Measurements from ENCODE around the gene GOLPH3.
"Not testable (repeated sequence)": the region's sequence is repeated elsewhere in the genome, so short reads cannot be mapped to it uniquely, and the experiment has no call there.

The GOLPH3 gene

GRCh38 chr5:32174011-32174870, at the start of gene GOLPH3:
GOLPH3 (minus strand) TSS chr5:32174319; CDS start chr5:32174034, 285 bp downstream.
- H3K4me3 ChIP-seq (ENCODE audit: low read depth, low read length): peak within 1 kb of the TSS; percentile 96
- TF ChIP-seq MYC (IDR thresholded peaks at IDR 0.05; ENCODE audit: low read depth, low read length) (peak; percentile 92), CTCF (IDR thresholded peaks at IDR 0.05; ENCODE audit: low read depth, low read length) (no peak), MAX (IDR thresholded peaks at IDR 0.05; ENCODE audit: low read depth, low read length) (peak; percentile 44; the same call in 1 of the 2 replicates), POLR2A (IDR thresholded peaks at IDR 0.05; ENCODE audit: extremely low read depth, insufficient read length) (peak; percentile 98)
- peak; percentile 96 for DNase-seq (ENCODE audit: low read depth)

GRCh38 chr5:32222723-32223470, 48.8 kb upstream of the GOLPH3 start:
- no peak overlapping the region for H3K4me3 ChIP-seq (ENCODE audit: low read depth, low read length)
- TF ChIP-seq POLR2A (IDR thresholded peaks at IDR 0.05; ENCODE audit: extremely low read depth, insufficient read length) (no peak), CTCF (IDR thresholded peaks at IDR 0.05; ENCODE audit: low read depth, low read length) (no peak), MAX (IDR thresholded peaks at IDR 0.05; ENCODE audit: low read depth, low read length) (no peak), MYC (IDR thresholded peaks at IDR 0.05; ENCODE audit: low read depth, low read length) (no peak)
- DNase-seq (ENCODE audit: low read depth): no peak

- H3K4me3 ChIP-seq (ENCODE audit: low read depth, low read length): no peak overlapping the region
- TF ChIP-seq POLR2A (IDR thresholded peaks at IDR 0.05; ENCODE audit: extremely low read depth, insufficient read length) (no peak), MYC (IDR thresholded peaks at IDR 0.05; ENCODE audit: low read depth, low read length) (no peak; the same call in 1 of the 2 replicates), MAX (IDR thresholded peaks at IDR 0.05; ENCODE audit: low read depth, low read length) (no peak), CTCF (IDR thresholded peaks at IDR 0.05; ENCODE audit: low read depth, low read length) (no peak)
- peak; percentile 43 for DNase-seq (ENCODE audit: low read depth)
Measured at GRCh38 chr5:32217886-32218396, 43.8 kb upstream of the GOLPH3 start.

GRCh38 chr5:32214344-32214743, 40.2 kb upstream of the GOLPH3 start:
- H3K4me3 ChIP-seq (ENCODE audit: low read depth, low read length); DNase-seq (ENCODE audit: low read depth): not testable (repeated sequence)

- TF ChIP-seq MYC (IDR thresholded peaks at IDR 0.05; ENCODE audit: low read depth, low read length): no peak
- no peak for TF ChIP-seq POLR2A (IDR thresholded peaks at IDR 0.05; ENCODE audit: extremely low read depth, insufficient read length)
- no peak for TF ChIP-seq MAX (IDR thresholded peaks at IDR 0.05; ENCODE audit: low read depth, low read length)
- TF ChIP-seq CTCF (IDR thresholded peaks at IDR 0.05; ENCODE audit: low read depth, low read length): no peak
- H3K4me3 ChIP-seq (ENCODE audit: low read depth, low read length): no peak overlapping the region
- no peak for DNase-seq (ENCODE audit: low read depth)
Measured at GRCh38 chr5:32210151-32210550, 36.0 kb upstream of the GOLPH3 start.

- H3K4me3 ChIP-seq (ENCODE audit: low read depth, low read length); DNase-seq (ENCODE audit: low read depth): not testable (repeated sequence)
Measured at GRCh38 chr5:32208837-32209236, 34.7 kb upstream of the GOLPH3 start.
